GM12878 (cell line): ENCODE measurements around the gene ADAM19. TPM values are rescaled to one million over a fixed set of nuclear protein-coding genes. Genes with fewer than 3 reads are reported as not detected.

Source experiments
- ATAC-seq: fragments of 200-7000 bp; cut with Tn5 transposase; 3 replicates; pipeline ENCODE4 v1.9.1; 2020; ENCODE audit warnings: mild to moderate bottlenecking, moderate library complexity
- BruUV-seq: library from RNA; stranded (reverse); fragments of 400-500 nt; replicated peaks from 2 replicates; lab custom pipeline; 2021; lab: Mats Ljungman, UMichigan
- CTCF ChIA-PET: fragments of 300-600 bp; sonication (Branson Sonifier 250); formaldehyde crosslinking; extraction: SDS; loops from one replicate; lab custom pipeline; 2021; ENCODE audit warnings: inconsistent platforms; lab: Yijun Ruan, JAX
- POLR2A ChIA-PET: fragments of 350-600 bp; formaldehyde crosslinking; extraction: SDS; loops from one replicate; lab custom pipeline; 2021; ENCODE audit warnings: inconsistent platforms; lab: Charles Lee
- RAD21 ChIA-PET: fragments of 300-600 bp; sonication (Branson Sonifier 250); formaldehyde crosslinking; loops from one replicate; lab custom pipeline; 2023; ENCODE audit warnings: antibody characterized with exemption; ENCODE audit not compliant: unreplicated experiment; lab: Charles Lee
- SMC1A ChIA-PET: fragments of 300-600 bp; sonication (Branson Sonifier 250); formaldehyde crosslinking; loops from one replicate; lab custom pipeline; 2023; ENCODE audit not compliant: unreplicated experiment, uncharacterized antibody; lab: Charles Lee
- DNase-seq: peaks from one replicate; pipeline ENCODE4 v3.0.0-alpha.2; 2011; ENCODE audit warnings: low read depth, low spot score
- FAIRE-seq: peaks from 3 replicates; lab custom pipeline; 2011; peaks lifted over from hg19 to GRCh38; lab: Jason Lieb, UNC
- H2AFZ ChIP-seq: 2 replicates; pipeline ENCODE4 v1.6.0; 2011; ENCODE audit warnings: low read depth, low read length, control low read depth; ENCODE audit not compliant: control insufficient read depth
- H3K27ac ChIP-seq: 2 replicates; pipeline ENCODE4 v1.5.1; 2011; ENCODE audit warnings: control low read depth; ENCODE audit not compliant: control insufficient read depth, insufficient read depth
- H3K27me3 ChIP-seq, 2 experiments: replicated peaks in 1 of 2; 2 replicates each; pipeline versions ENCODE4 v1.6.0 to v1.6.1; 2011; ENCODE audit warnings: low read length in 1 of 2; ENCODE audit not compliant: control insufficient read depth in 2 of 2, insufficient read depth in 2 of 2
- H3K36me3 ChIP-seq, 2 experiments: 2 replicates each; pipeline ENCODE4 v1.5.1; 2011; ENCODE audit warnings: low read length in 1 of 2; ENCODE audit not compliant: control insufficient read depth in 2 of 2, insufficient read depth in 2 of 2
- H3K4me1 ChIP-seq: 2 replicates; pipeline ENCODE4 v1.6.1; 2011; ENCODE audit warnings: mild to moderate bottlenecking, low read length, moderate library complexity, mixed read lengths; ENCODE audit not compliant: control insufficient read depth, insufficient read depth
- H3K4me2 ChIP-seq: 2 replicates; pipeline ENCODE4 v1.6.0; 2011; ENCODE audit warnings: control low read depth; ENCODE audit not compliant: control insufficient read depth, insufficient read depth
- H3K4me3 ChIP-seq: fragments of 200-600 bp; sonication (generic); 2 replicates; pipeline ENCODE4 v1.5.1; 2016
- H3K79me2 ChIP-seq: 2 replicates; pipeline ENCODE4 v1.6.0; 2011; ENCODE audit warnings: low read length; ENCODE audit not compliant: control insufficient read depth, insufficient read depth
- H3K9ac ChIP-seq: 2 replicates; pipeline ENCODE4 v1.8.0; 2011; ENCODE audit warnings: low read length, control low read depth, mixed read lengths; ENCODE audit not compliant: control insufficient read depth, insufficient read depth
- H3K9me3 ChIP-seq: replicated peaks from 3 replicates; pipeline ENCODE4 v1.5.1; 2011; ENCODE audit warnings: mild to moderate bottlenecking, low read length; ENCODE audit not compliant: control insufficient read depth, insufficient read depth
- H4K20me1 ChIP-seq: 2 replicates; pipeline ENCODE4 v1.6.0; 2011; ENCODE audit not compliant: control insufficient read depth, insufficient read depth
- BMI1 ChIP-seq: fragments of 450-650 bp; IDR thresholded peaks from 2 replicates; pipeline ENCODE4 v1.6.1; 2016; ENCODE audit warnings: mild to moderate bottlenecking, moderate library complexity, borderline replicate concordance
- EED ChIP-seq: sonication (generic); IDR thresholded peaks from 2 replicates; pipeline ENCODE4 v1.6.1; 2016; ENCODE audit warnings: antibody characterized with exemption, low read depth
- JUNB ChIP-seq: IDR thresholded peaks from 2 replicates; pipeline ENCODE4 v1.6.1; 2016; ENCODE audit warnings: antibody characterized with exemption, mild to moderate bottlenecking
- POLR2AphosphoS5 ChIP-seq: IDR thresholded peaks from 2 replicates; pipeline ENCODE4 v1.6.1; 2011; ENCODE audit warnings: mild to moderate bottlenecking, low read length, inconsistent platforms
- RAD21 ChIP-seq: IDR thresholded peaks from 2 replicates; pipeline ENCODE4 v1.6.1; 2011; ENCODE audit warnings: mild to moderate bottlenecking, low read depth, low read length, moderate library complexity; ENCODE audit not compliant: insufficient read depth
- RUNX3 ChIP-seq: IDR thresholded peaks from 2 replicates; pipeline ENCODE4 v1.6.1; 2012; ENCODE audit warnings: low read length, inconsistent platforms
- YY1 ChIP-seq: IDR thresholded peaks from 2 replicates; pipeline ENCODE4 v1.6.1; 2011; ENCODE audit warnings: low read depth, mild to moderate bottlenecking, low read length
- ZNF24 ChIP-seq: fragments of 450-650 bp; IDR thresholded peaks from 2 replicates; pipeline ENCODE4 v1.6.1; 2017; ENCODE audit warnings: antibody characterized with exemption, mild to moderate bottlenecking
- WGBS: methylation state at CpG from one replicate; pipeline ENCODE4 v1.1.6; 2016; ENCODE audit warnings: low lambda C conversion rate; ENCODE audit not compliant: insufficient replicate concordance, insufficient coverage; ENCODE audit errors: missing lambda C conversion rate; 5-methylcytosine and 5-hydroxymethylcytosine counted together
- in situ Hi-C: fragments of 300-500 bp; cut with MboI; formaldehyde crosslinking; loops from 9 replicates; pipeline ENCODE4 v1.14.3; 2018; ENCODE audit warnings: mixed read lengths
- intact Hi-C: fragments of 100-400 bp; cut with micrococcal nuclease; formaldehyde crosslinking; loops from one replicate; pipeline ENCODE4 v1.14.2; 2022; ENCODE audit not compliant: unreplicated experiment
- polyA plus RNA-seq, 11 experiments: library from polyadenylated mRNA; depleted of rRNA in 4 of 11; unstranded in 6 of 11; stranded (reverse) in 5 of 11; fragments of >200 nt; fragmentation: Nextera tagmentation in 4 of 11; fragmentation: Illumina TruSeq in 1 of 11; extraction: Ambion mirVana in 4 of 11; extraction: Trizol in 1 of 11; gene quantifications; 1 replicate in 1 of 11; 2 replicates in 10 of 11; pipeline versions ENCODE4 v1.2.1 to v1.2.3, GENCODE V29; 2011 to 2016; ENCODE audit warnings: inconsistent platforms in 2 of 11, missing spikeins in 2 of 11, low read depth in 1 of 11
- total RNA-seq, 4 experiments: library from RNA; depleted of rRNA in 3 of 4; stranded (reverse); fragments of >200 nt in 3 of 4; fragmentation: Illumina TruSeq in 1 of 4; extraction: Trizol in 1 of 4; gene quantifications; 2 replicates each; pipeline versions ENCODE4 v1.2.1 to v1.2.3, GENCODE V29; 2013 to 2021
- TF ChIP-seq, protein P1 (sequence below): fragments of 450-650 bp; IDR thresholded peaks from 2 replicates; pipeline ENCODE4 v1.6.1; 2016; ENCODE audit warnings: mild to moderate bottlenecking

The ADAM19 gene
- total and polyA plus RNA-seq, 10 of the 15 experiments (the other 5 are each of a cell fraction or from before 2014, with no cell fraction given), result 16.0 to 92.8 (median 44.7) TPM

DNA sequence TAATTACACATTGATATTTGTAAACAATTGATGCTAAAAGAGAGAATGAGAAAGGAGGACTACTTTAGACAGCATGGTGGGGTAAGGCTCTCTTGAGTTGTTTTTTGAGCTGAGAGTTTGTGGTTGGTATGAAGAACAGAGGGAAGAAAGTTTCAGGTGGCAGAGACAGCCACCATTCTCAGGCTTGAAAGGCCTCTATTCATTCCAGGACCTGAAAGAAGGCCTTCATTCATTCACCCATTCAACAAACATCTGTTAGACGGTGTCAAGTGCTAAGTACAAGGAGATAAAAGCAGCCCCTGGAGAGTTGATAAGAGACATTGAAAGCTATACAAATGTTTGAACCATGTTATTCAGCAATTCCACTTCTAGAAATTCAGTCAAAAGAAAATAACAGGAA is 21.7 kb upstream of the ADAM19 start:
- Histone ChIP-seq H4K20me1 (no peaks in the 10 kb centered on the region), H3K27ac (peak overlapping the region; percentile 79), H3K4me1 (peaks cover 84% of the 10 kb centered on the region), H3K9ac (no peak overlapping the region), H3K79me2 (no peaks in the 10 kb centered on the region), H3K4me2 (peak overlapping the region; percentile 59), H3K9me3 (no peaks in the 10 kb centered on the region; the same call in 2 of the 3 replicates), H2AFZ (no peak overlapping the region), H3K4me3 (peak overlapping the region; percentile 23; the same call in 1 of the 2 replicates), H3K36me3 (no peaks in the 10 kb centered on the region), H3K27me3 (no peaks in the 10 kb centered on the region)
- BruUV-seq, result TSS peak; percentile 49
- SMC1A ChIA-PET, result interaction anchor here (0.6 to 11.0 kb wide), 15 partner anchors 13 to 455 kb away, joined by 3 to 146 read pairs (median 27); partner anchors contain the start of genes C5orf52, MED7 and THG1L
- POLR2A ChIA-PET, result interaction anchor here (0.7 to 4.5 kb wide), 11 partner anchors 11 to 325 kb away, joined by 3 to 25 read pairs (median 5); no protein-coding TSS in a partner anchor
- in situ Hi-C loops, result no loop called here
- CTCF ChIA-PET, result interaction anchor here (0.6 to 3.3 kb wide), 13 partner anchors 10 to 424 kb away, joined by 3 to 14 read pairs (median 5); partner anchors contain the start of genes LSM11 and THG1L
- ATAC-seq (peak; percentile 29), FAIRE-seq (no peak), DNase-seq (no peak)
- intact Hi-C loops, result loop anchor here (2.0 to 10.0 kb wide), 6 partner anchors 14 to 682 kb away; partner anchors contain the start of gene ADAM19
- RAD21 ChIA-PET, result interaction anchor here (0.8 to 9.3 kb wide), 16 partner anchors 8 to 325 kb away, joined by 3 to 90 read pairs (median 7); partner anchors contain the start of genes ADAM19, LSM11 and THG1L
- 5% methylated on average over 1 of the region's 1 CpG for WGBS
- TF ChIP-seq EED (0 out of 2 replicates have a peak, but pooled peaks have one; percentile 9), POLR2AphosphoS5 (no peak), ZNF24 (peak; percentile 97), RAD21 (no peak), YY1 (0 out of 2 replicates have a peak, but pooled peaks have one; percentile 8), JUNB (peak; percentile 19; the same call in 1 of the 2 replicates), RUNX3 (peak; percentile 46), BMI1 (no peak)
- TF ChIP-seq, protein P1, sequence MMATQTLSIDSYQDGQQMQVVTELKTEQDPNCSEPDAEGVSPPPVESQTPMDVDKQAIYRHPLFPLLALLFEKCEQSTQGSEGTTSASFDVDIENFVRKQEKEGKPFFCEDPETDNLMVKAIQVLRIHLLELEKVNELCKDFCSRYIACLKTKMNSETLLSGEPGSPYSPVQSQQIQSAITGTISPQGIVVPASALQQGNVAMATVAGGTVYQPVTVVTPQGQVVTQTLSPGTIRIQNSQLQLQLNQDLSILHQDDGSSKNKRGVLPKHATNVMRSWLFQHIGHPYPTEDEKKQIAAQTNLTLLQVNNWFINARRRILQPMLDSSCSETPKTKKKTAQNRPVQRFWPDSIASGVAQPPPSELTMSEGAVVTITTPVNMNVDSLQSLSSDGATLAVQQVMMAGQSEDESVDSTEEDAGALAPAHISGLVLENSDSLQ, result no peak
